H9 (cell line): ENCODE data around the gene MROH7. TPM values are rescaled to one million over a fixed set of nuclear protein-coding genes. Genes with fewer than 3 reads are reported as not detected.

Experiments
- DNase-seq: peaks from one replicate; pipeline ENCODE4 v3.0.0-alpha.2; 2017
- H2AFZ ChIP-seq: one replicate; pipeline ENCODE4 v1.6.1; 2013; ENCODE audit warnings: mild to moderate bottlenecking, low read length, control low read depth, moderate library complexity
- H2AK5ac ChIP-seq: 2 replicates; pipeline ENCODE4 v1.6.1; 2013; ENCODE audit warnings: low read length, control low read depth, mixed read lengths; ENCODE audit not compliant: insufficient read length
- H2BK120ac ChIP-seq: one replicate; pipeline ENCODE4 v1.6.1; 2013; ENCODE audit warnings: low read depth, mild to moderate bottlenecking, low read length, control low read depth, inconsistent platforms; ENCODE audit not compliant: poor library complexity, severe bottlenecking
- H2BK12ac ChIP-seq: 2 replicates; pipeline ENCODE4 v1.6.1; 2013; ENCODE audit warnings: low read length, control low read depth, mixed read lengths, low read depth; ENCODE audit not compliant: insufficient read length
- H2BK15ac ChIP-seq: 2 replicates; pipeline ENCODE4 v1.6.1; 2013; ENCODE audit warnings: low read depth, low read length, control low read depth
- H2BK20ac ChIP-seq: one replicate; pipeline ENCODE4 v1.6.1; 2013; ENCODE audit warnings: low read depth, mild to moderate bottlenecking, low read length, control low read depth, inconsistent platforms; ENCODE audit not compliant: poor library complexity, severe bottlenecking
- H2BK5ac ChIP-seq: 2 replicates; pipeline ENCODE4 v1.6.1; 2013; ENCODE audit warnings: low read length, control low read depth, mixed read lengths; ENCODE audit not compliant: insufficient read length
- H3K14ac ChIP-seq: 2 replicates; pipeline ENCODE4 v1.6.1; 2013; ENCODE audit warnings: low read length, control low read depth; ENCODE audit not compliant: insufficient read depth
- H3K18ac ChIP-seq: 2 replicates; pipeline ENCODE4 v1.6.1; 2013; ENCODE audit warnings: low read depth, mild to moderate bottlenecking, mixed read lengths, low read length, control low read depth; ENCODE audit not compliant: insufficient read length
- H3K23ac ChIP-seq: 2 replicates; pipeline ENCODE4 v1.6.1; 2013; ENCODE audit warnings: low read length, control low read depth, mixed read lengths, low read depth; ENCODE audit not compliant: insufficient read length
- H3K23me2 ChIP-seq: 2 replicates; pipeline ENCODE4 v1.6.1; 2013; ENCODE audit warnings: low read depth, mild to moderate bottlenecking, mixed read lengths, low read length, control low read depth; ENCODE audit not compliant: insufficient read length, poor library complexity, severe bottlenecking
- H3K27ac ChIP-seq: 2 replicates; pipeline ENCODE4 v1.5.1; 2013; ENCODE audit warnings: low read length, control low read depth, mixed read lengths, low read depth; ENCODE audit not compliant: insufficient read length
- H3K27me3 ChIP-seq: 2 replicates; pipeline ENCODE4 v1.6.1; 2013; ENCODE audit warnings: low read length, control low read depth, inconsistent platforms; ENCODE audit not compliant: insufficient read depth
- H3K4ac ChIP-seq: 2 replicates; pipeline ENCODE4 v1.6.1; 2013; ENCODE audit warnings: low read depth, mild to moderate bottlenecking, control low read depth, inconsistent platforms, low read length, moderate library complexity
- H3K4me1 ChIP-seq: 2 replicates; pipeline ENCODE4 v1.6.1; 2013; ENCODE audit warnings: low read length, control low read depth, inconsistent platforms; ENCODE audit not compliant: insufficient read depth
- H3K4me2 ChIP-seq: 2 replicates; pipeline ENCODE4 v1.6.1; 2013; ENCODE audit warnings: low read length, control low read depth, mixed read lengths; ENCODE audit not compliant: insufficient read length, insufficient read depth
- H3K56ac ChIP-seq: 2 replicates; pipeline ENCODE4 v1.6.1; 2013; ENCODE audit warnings: low read depth, mild to moderate bottlenecking, mixed read lengths, low read length, control low read depth; ENCODE audit not compliant: insufficient read length
- H3K79me1 ChIP-seq: 2 replicates; pipeline ENCODE4 v1.6.1; 2013; ENCODE audit warnings: low read depth, mild to moderate bottlenecking, moderate library complexity, low read length, control low read depth, inconsistent platforms; ENCODE audit not compliant: insufficient read depth, poor library complexity, severe bottlenecking
- H3K79me2 ChIP-seq: 2 replicates; pipeline ENCODE4 v1.6.1; 2013; ENCODE audit warnings: low read length, control low read depth, inconsistent platforms; ENCODE audit not compliant: insufficient read depth
- H3K9ac ChIP-seq: 2 replicates; pipeline ENCODE4 v1.6.1; 2013; ENCODE audit warnings: low read length, control low read depth, mixed read lengths; ENCODE audit not compliant: insufficient read length; ENCODE audit errors: extremely low read depth
- H3K9me3 ChIP-seq: one replicate; pipeline ENCODE4 v1.6.1; 2013; ENCODE audit warnings: low read depth, low read length, inconsistent platforms; ENCODE audit not compliant: control insufficient read depth
- H3T11ph ChIP-seq: one replicate; pipeline ENCODE4 v1.6.1; 2013; ENCODE audit warnings: mild to moderate bottlenecking, low read length, control low read depth, inconsistent platforms
- H4K20me1 ChIP-seq: one replicate; pipeline ENCODE4 v1.6.1; 2013; ENCODE audit not compliant: control insufficient read depth, insufficient read length, insufficient read depth
- H4K5ac ChIP-seq: 2 replicates; pipeline ENCODE4 v1.6.1; 2013; ENCODE audit warnings: low read depth, mild to moderate bottlenecking, mixed read lengths, low read length, control low read depth; ENCODE audit not compliant: insufficient read length
- H4K8ac ChIP-seq: replicated peaks from 2 replicates; pipeline ENCODE4 v1.6.1; 2013; ENCODE audit warnings: low read length, control low read depth, mixed read lengths, low read depth; ENCODE audit not compliant: insufficient read length
- H4K91ac ChIP-seq: 2 replicates; pipeline ENCODE4 v1.6.1; 2013; ENCODE audit warnings: low read depth, mild to moderate bottlenecking, moderate library complexity, mixed read lengths, low read length, control low read depth; ENCODE audit not compliant: insufficient read length
- H3K27ac Mint-ChIP-seq, 3 experiments: 2 replicates in 2 of 3; 3 replicates in 1 of 3; pipeline ENCODE4 v1.8.0; 2020 to 2021; ENCODE audit warnings: mixed read lengths in 3 of 3, mild to moderate bottlenecking in 1 of 3, moderate library complexity in 1 of 3
- H3K27me3 Mint-ChIP-seq: 2 replicates; pipeline ENCODE4 v1.8.0; 2021; ENCODE audit warnings: low read depth, mild to moderate bottlenecking, moderate library complexity, mixed read lengths
- H3K36me3 Mint-ChIP-seq, 3 experiments: 2 replicates in 2 of 3; 3 replicates in 1 of 3; pipeline ENCODE4 v1.8.0; 2020 to 2021; ENCODE audit warnings: low read depth in 3 of 3, mixed read lengths in 3 of 3; ENCODE audit not compliant: insufficient read depth in 1 of 3
- H3K4me1 Mint-ChIP-seq, 2 experiments: 2 replicates each; pipeline ENCODE4 v1.8.0; 2020; ENCODE audit warnings: mixed read lengths in 2 of 2
- H3K4me3 Mint-ChIP-seq, 2 experiments: 2 replicates in 1 of 2; 3 replicates in 1 of 2; pipeline ENCODE4 v1.8.0; 2020 to 2021; ENCODE audit warnings: mild to moderate bottlenecking in 2 of 2, mixed read lengths in 2 of 2, moderate library complexity in 1 of 2
- H3K9me3 Mint-ChIP-seq, 2 experiments: 2 replicates in 1 of 2; 3 replicates in 1 of 2; pipeline ENCODE4 v1.8.0; 2020; ENCODE audit warnings: mild to moderate bottlenecking in 2 of 2, mixed read lengths in 2 of 2, moderate library complexity in 1 of 2
- CTCF ChIP-seq: fragments of 200-600 bp; sonication (generic); conservative IDR thresholded peaks from 3 replicates; pipeline ENCODE4 v1.8.0; 2021; ENCODE audit warnings: antibody characterized with exemption, mild to moderate bottlenecking
- WGBS: extraction: QIAGEN DNeasy Blood & Tissue Kit; methylation state at CpG from one replicate; pipeline ENCODE4 v1.1.7; 2013; ENCODE audit warnings: missing lambda C conversion rate, low lambda C conversion rate, mixed read lengths; ENCODE audit not compliant: insufficient read length; ENCODE audit errors: extremely low coverage; 5-methylcytosine and 5-hydroxymethylcytosine counted together
- total RNA-seq: library from RNA; stranded (reverse); gene quantifications from 2 replicates; pipeline ENCODE4 v1.2.1, GENCODE V29; 2021

The MROH7 gene
- total RNA-seq, 1 experiment from 2014 or later, result 0.09 TPM

DNA sequence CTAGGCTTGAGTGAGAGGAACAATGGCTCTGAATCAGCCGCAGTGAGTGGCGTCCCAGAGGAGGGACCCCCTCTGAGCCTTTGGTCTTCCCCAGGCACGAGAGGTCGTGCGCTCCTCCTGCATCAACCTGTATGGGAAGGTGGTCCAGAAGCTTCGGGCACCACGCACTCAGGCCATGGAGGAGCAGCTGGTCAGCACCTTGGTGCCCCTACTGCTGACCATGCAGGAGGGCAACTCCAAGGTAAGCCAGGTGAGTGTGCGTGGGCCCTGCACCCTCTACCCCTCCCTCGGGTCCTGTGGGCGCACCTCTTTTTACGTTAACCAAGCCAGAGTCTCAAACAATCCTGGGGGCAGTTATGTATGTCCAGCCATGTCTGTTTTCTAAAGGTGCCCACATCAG lies 60.4 kb downstream of the MROH7 start:
- Histone ChIP-seq H2BK20ac (no peak overlapping the region), H3K9ac (no peak overlapping the region), H3K4ac (no peak overlapping the region), H2BK120ac (no peak overlapping the region), H3K23ac (no peak overlapping the region), H3K23me2 (no peaks in the 10 kb centered on the region), H3K9me3 (no peaks in the 10 kb centered on the region), H3K4me2 (no peak overlapping the region), H3K18ac (no peak overlapping the region), H3K79me1 (no peaks in the 10 kb centered on the region), H3K14ac (no peak overlapping the region), H2AK5ac (no peak overlapping the region), H2BK15ac (no peak overlapping the region), H3K4me1 (no peaks in the 10 kb centered on the region), H3T11ph (no peak overlapping the region), H3K27ac (no peak overlapping the region), H2BK12ac (no peak overlapping the region), H4K5ac (no peak overlapping the region), H2AFZ (no peak overlapping the region), H2BK5ac (no peak overlapping the region), H4K91ac (no peak overlapping the region), H3K56ac (no peak overlapping the region), H4K8ac (no peak overlapping the region), H3K27me3 (no peaks in the 10 kb centered on the region; the same call in 1 of the 2 replicates), H3K79me2 (no peaks in the 10 kb centered on the region), H4K20me1 (no peaks in the 10 kb centered on the region)
- Mint-ChIP-seq H3K27me3 (peaks cover 16% of the 10 kb centered on the region), H3K4me1 (peaks cover under 1 to 4% of the 10 kb centered on the region in 2 experiments; a peak in 2 of 4 replicates), H3K36me3 (no peaks in the 10 kb centered on the region), H3K27ac (no peak overlapping the region), H3K9me3 (no peaks in the 10 kb centered on the region), H3K4me3 (no peak overlapping the region)
- TF ChIP-seq CTCF, result no peak
- no peak for DNase-seq
- WGBS, result no CpG with 5 or more reads among the region's 11 CpGs
